ENCODE results near the gene GTF2H3.
A peak's percentile ranks its signal among the peaks of the same experiment; 100 is the strongest.
"Not testable (repeated sequence)": the region's sequence is repeated elsewhere in the genome, so short reads cannot be mapped to it uniquely, and the experiment has no call there.

GTF2H3 gene

GRCh38 chr12:123633379-123634141, at the start of gene GTF2H3, which contains the start of gene EIF2B1:
Gene GTF2H3, plus strand, starts transcription at chr12:123633829. Its CDS starts 31 bp downstream, at chr12:123633860.
Gene EIF2B1, minus strand, starts transcription at chr12:123633686. Its CDS starts 129 bp downstream, at chr12:123633557.
- DNase-seq, result peak; percentile 99

DNA sequence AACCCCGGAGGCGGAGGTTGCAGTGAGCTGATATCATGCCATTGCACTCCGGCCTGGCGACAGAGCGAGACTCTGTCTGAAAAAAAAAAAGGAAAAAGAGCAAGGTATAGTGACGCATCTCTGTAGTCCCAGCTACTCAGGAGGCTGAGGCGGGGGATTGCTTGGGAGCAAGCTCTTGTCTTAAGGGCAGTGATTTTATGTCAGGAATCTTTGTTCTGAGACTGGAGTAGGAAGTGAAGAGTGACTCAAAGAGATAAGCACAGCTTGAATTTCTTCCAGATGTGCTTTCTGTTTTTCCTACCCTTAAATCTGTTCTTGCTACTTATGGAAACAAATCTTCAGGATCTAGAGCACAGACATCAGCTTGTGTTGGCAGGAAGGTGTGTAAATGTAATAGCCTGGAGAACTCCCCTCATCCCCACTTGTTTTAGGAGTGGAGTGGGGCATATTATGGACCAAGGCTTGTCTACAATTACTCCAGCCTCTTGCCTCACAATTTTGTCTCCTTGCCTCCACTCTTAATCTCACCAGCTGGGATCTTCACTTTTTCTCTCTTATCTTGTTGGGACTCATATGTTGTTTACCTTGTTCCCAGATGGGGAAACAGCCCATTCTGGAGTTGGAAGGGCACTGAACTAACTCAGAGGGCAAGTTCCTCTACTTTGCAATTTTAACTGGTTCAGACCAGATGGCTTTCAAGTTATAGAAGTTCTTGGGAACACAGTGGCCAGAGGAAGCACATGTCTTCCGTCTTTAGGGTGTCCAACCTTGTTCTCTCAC, 41.7 kb upstream of the GTF2H3 start:
- no peak for DNase-seq

DNA sequence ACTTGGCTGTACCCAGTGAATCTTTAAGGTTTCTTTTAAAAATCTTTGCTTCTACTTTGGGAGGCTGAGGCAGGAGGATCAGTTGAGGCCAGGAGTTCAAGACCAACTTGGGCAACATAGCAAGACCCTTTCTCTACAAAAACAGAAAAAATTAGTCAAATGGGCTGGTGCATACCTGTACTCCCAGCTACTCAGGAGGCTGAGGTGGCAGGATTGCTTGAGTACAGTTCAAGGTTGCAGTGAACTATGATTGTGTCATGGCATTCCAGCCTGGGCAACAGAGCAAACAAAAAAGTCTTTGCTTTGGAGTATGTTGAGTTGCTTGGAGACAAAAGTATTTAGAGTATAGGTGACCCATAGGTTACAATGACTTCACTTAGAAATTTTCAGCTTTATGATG, 37.9 kb upstream of the GTF2H3 start:
- no peak for DNase-seq

DNA sequence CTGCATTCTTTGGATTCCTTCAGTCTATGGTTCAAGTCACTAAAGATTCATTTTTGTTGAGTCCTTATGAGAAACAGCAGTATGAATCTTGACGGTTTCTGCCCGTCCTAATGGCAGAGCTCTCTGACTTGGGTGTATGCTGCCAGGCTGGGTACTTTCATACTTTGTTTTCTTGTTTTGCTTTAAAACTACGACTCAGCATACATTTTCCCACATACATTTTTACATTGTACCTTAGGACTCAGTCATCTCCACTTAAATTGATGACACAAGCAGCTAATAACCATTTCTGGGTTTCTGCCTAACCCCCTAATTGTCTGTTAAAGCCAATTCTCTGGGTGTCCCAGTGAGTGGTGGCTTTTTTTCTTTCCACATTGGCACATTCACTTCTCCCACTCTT, 36.5 kb upstream of the GTF2H3 start:
- DNase-seq, result no peak

GRCh38 chr12:123598522-123598921, 35.1 kb upstream of the GTF2H3 start:
- no peak for DNase-seq

DNA sequence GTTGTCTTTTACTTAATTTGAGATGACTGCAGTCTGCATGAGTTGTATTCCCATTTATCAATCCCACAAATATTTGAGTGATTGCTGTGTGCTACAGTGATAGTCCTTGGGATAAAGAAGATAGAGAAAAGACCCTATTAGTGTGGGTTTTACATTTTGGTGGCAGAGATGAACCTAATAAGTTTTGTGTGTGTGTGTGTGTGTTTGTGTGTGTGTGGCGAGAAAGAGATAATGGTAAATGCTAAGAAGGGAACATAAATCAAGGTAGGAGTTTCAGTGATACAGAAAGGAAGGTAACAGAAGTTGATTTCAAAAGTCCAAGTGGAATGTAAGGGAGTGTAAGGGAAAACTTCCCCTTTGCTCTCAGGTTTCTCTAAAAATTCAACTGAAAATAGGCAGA, 34.3 kb upstream of the GTF2H3 start:
- no peak for DNase-seq

- no peak for DNase-seq
These were observed 33.9 kb upstream of the GTF2H3 start for GRCh38 chr12:123599721-123600120.

DNA sequence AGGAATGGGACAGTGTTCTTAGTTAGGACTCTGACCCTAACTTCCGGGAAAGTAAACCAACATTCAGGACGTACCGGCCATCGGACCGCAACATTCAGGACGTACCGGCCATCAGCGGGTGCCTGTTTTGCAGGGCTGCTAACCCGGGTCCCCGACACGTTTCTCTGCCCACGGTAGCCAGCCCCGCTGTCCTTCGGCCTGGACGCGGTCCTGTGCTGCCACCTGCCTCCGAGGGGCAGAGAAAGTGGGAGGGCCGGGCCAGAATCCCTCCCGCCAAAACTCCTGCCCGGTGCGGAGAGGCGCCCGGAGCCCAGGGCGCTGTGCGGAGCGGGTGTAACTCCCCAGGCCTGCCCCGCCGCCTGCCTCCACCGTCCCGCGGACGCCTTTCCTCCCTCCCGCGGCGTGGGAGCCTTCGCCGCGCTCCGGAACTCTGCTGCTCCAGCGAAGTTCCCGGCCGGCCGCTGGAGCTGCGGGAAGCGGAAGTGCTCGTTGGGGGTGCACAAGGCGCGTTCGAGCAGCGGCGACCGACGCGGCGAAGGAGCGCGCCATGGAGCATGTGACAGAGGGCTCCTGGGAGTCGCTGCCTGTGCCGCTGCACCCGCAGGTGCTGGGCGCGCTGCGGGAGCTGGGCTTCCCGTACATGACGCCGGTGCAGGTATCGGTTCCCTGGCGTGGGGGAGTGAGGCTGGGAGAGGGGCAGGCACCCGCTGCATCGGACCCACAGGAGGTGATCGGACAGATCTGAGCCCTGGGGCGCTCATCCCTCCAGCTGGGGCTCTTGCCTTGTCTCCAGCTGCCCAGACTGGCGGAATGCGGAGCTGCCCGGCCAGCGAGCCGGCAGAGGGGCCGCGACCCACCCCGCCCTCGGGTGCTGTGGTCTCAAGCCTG, 31.8 kb upstream of the GTF2H3 start, which contains the start of gene DDX55:
Gene DDX55, plus strand, starts transcription at position 498 of the 888 bp plus-strand sequence. Its CDS starts 50 bp downstream, at position 548.
- peak; percentile 98 for DNase-seq

- DNase-seq, result peak; percentile 7
These were observed 30.9 kb upstream of the GTF2H3 start for GRCh38 chr12:123602651-123603195.

- DNase-seq, result not testable (repeated sequence)
These were observed 30.1 kb upstream of the GTF2H3 start for GRCh38 chr12:123603495-123603894.

DNA sequence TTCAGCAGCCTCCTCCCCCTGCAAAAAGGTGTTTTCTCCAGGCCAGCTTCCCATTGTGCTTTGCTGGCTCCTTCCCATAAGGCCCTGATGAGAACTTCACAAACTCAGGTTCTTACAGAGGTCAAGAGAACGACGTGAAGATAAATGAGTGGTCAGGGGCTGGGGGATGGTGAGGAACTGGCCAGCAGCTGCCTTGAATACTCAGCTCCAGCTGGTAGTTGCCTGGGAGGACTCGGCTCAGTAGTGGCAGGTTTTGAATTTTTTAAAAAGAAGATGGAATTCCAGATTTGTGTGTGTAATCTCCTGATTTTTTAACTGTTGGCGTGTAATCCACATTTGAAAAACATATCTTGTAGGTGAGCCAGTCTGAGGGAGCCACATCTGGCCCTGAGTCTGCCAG, 25.9 kb upstream of the GTF2H3 start:
- DNase-seq, result no peak

DNA sequence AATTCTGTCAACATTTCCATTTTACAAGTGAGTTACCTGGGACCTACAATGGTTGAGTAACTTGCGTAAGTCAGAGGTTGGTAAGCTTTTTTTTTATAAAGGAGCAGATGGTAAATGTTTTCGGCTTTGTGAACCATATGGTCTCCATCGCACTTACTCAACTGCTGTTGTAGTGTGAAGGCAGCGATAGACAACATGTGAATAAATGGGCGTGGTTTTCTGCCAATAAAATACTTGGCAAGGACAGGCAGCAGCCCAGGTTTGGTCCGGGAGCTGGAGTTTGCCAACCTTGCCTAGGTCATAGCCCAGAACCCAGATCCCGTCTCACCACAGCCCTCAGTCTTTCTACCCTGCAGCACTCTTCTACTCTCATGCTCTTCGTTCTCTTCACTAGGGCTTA, 25.4 kb upstream of the GTF2H3 start:
- no peak for DNase-seq

DNA sequence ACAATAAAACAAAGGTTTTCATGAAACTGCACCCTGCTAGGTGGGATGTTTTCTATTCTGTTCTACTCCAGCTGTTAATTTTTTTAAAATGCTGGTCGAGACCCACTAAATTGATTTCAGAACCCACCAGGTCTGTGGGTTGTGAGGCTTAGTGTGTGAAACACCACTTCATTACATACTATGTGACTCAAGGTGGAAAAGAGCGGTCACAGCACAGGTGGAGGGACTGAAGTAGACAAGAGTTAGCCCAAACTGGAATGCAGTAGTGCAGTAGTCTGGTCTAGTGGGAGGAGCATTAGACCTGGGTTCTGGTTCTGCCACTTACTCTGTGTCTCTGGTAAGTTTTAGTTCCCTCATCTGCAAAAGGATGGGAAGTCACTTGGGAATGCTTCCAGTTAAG, 19.5 kb upstream of the GTF2H3 start:
- no peak for DNase-seq

GRCh38 chr12:123614531-123614930, 19.1 kb upstream of the GTF2H3 start:
- DNase-seq, result no peak

- no peak for DNase-seq
These were observed 16.5 kb upstream of the GTF2H3 start for GRCh38 chr12:123617144-123617543.

DNA sequence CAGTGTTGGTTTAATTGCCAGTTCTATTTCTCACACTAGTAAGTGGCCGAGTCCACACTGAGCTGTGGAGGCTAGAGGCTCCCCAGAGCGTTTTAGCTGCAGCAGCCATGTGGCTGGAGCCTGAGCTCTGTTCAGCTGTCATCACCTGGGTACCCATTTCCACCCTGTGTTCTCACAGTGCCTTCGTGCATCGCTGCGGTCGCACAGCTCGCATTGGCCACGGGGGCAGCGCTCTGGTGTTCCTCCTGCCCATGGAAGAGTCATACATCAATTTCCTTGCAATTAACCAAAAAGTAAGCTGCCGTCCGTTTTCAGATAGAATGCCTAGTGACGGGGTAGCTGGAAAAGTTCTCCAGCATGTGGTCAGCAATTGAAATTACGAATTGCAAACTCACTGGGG, 16.0 kb upstream of the GTF2H3 start:
- no peak for DNase-seq

- DNase-seq, result no peak
These were observed 12.5 kb upstream of the GTF2H3 start for GRCh38 chr12:123621101-123621500.

DNA sequence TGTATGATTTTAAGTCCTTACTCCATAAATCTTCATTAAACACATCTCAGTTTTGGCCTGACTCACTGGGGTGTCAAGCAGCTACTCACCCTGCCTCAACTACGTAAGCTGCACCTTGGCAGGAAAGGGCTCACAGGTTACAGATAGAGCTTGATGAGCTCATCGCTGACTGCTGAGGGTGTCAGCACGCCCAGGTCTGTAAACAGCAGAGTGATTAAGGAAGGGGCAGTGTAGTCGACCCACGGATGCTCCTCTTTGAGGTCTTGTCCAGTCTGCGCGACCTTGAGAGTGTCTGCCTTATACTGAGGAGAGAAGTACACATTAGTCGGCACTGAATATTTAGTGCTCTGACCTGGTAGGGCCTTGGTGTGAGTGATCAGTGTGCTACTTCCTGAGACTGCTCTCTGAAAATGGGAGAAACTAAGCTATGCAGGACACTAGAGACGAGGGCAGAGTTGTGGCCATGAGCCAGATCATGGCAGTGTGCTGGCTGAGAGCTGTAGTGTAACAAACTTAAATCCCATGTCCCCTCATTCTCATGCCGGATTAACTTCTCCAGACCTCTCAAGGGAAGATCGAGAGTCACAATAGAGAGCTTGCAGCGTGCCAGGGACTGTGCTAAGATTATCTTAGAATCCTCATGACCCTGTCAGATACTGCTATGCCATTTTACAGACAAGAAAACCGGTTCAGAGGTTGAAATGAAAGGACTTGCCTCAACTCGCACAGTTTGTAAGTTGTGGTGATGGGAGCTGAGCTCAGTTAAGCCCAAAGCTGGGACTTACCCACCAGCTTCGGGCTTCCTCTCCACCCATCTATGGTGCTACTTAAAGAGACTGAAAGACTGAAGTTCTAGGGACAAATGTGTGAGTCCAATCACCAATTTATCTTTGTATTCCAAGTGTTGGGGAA, 11.8 kb upstream of the GTF2H3 start:
- DNase-seq, result no peak

GRCh38 chr12:123634142-123634561, 523 bp downstream of the GTF2H3 start:
- DNase-seq, result no peak

DNA sequence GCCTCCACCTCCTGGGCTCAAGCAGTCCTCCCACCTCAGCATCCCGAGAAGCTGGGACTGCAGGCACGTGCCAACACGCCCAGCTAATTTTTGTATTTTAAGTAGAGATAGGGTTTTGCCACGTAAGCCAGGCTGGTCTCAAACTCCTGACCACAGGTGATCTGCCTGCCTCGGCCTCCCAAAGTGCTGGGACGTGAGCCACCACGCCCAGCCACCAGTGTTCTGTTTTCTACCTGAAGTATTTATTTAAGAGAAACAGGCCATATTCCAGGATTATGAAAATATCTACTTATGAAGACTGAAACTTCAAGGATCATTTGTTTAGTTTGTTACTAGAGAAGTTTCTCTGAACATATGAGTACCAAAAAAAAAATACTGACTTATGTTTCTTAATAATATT, 10.3 kb downstream of the GTF2H3 start:
- no peak for DNase-seq

DNA sequence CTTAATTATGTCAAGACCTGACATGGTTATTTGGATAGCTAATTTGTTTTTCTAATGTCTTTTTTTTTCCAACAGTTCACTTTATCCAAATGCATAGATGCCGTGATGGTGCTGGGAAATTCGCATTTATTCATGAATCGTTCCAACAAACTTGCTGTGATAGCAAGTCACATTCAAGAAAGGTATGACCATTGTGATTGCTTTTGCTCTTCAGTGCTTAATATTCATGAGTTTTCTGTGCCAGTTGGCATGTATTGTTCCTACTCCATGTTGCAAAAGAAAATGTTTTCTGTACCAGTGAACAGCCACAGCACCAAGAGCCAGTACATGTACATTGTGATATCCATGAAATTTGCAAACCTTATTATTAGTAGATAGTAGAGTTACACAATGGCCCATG, 11.8 kb downstream of the GTF2H3 start:
- no peak for DNase-seq

DNA sequence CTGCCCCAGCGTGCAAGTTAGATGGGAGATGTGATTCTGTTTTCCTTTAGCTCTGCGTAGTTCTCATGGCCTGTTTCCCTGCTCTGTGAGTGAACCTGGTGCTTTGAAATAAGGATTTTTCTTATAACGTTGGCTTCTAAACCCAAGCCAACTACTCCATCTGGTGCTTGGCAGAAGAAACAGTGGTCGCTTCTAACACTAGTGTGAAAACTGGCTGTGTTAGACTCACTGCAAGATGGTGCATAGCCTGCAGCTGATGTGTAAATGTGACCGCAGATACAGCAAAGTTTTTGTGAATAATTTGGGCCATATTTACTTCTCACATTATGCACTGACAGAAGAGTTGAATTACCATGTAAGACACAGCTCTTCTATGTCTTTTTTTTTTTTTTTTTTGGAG, 12.2 kb downstream of the GTF2H3 start:
- DNase-seq, result no peak

All from retina (tissue), 1 donor.